Right ventricle myocardium inferior (tissue), 1 donor: ENCODE results near the gene ALDH3A2. TPM values are rescaled to one million over a fixed set of nuclear protein-coding genes. Genes with fewer than 3 reads are reported as not detected.

Source experiments
- ATAC-seq: fragments of 200-7000 bp; cut with Tn5 transposase; one replicate; pipeline ENCODE4 v1.9.1; 2020; ENCODE audit warnings: mild to moderate bottlenecking, moderate library complexity
- DNase-seq: peaks from one replicate; pipeline ENCODE4 v3.0.0; 2021; ENCODE audit errors: missing footprints
- intact Hi-C: fragments of 100-400 bp; cut with DNase I; formaldehyde crosslinking; loops from one replicate; pipeline ENCODE4 v1.11.0; 2022
- long read RNA-seq: library from polyadenylated mRNA; unstranded; transcript quantifications from one replicate; pipeline ENCODE4 v2.0.0, GENCODE V29; 2021
- total RNA-seq: library from RNA; stranded (reverse); fragmentation: NEBNext Ultra II Directional; extraction: Animal tissue kit (Norgen Biotek cat#: 25700); gene quantifications from one replicate; pipeline ENCODE4 v1.2.1, GENCODE V29; 2021
- donor health status: DM: no; HTN: yes; CAD: no; lungs with severe emphysema.

ALDH3A2 gene
- 64.4 TPM for total RNA-seq
- long read RNA-seq, transcript ALDH3A2-201 (10 exons, 3,928 nt) = major isoform, 36 of 48 reads
- long read RNA-seq, partial matches to known transcripts = 3 of 48 reads
- long read RNA-seq, other reads (novel, unspliced or antisense) = 3 of 48 reads

DNA sequence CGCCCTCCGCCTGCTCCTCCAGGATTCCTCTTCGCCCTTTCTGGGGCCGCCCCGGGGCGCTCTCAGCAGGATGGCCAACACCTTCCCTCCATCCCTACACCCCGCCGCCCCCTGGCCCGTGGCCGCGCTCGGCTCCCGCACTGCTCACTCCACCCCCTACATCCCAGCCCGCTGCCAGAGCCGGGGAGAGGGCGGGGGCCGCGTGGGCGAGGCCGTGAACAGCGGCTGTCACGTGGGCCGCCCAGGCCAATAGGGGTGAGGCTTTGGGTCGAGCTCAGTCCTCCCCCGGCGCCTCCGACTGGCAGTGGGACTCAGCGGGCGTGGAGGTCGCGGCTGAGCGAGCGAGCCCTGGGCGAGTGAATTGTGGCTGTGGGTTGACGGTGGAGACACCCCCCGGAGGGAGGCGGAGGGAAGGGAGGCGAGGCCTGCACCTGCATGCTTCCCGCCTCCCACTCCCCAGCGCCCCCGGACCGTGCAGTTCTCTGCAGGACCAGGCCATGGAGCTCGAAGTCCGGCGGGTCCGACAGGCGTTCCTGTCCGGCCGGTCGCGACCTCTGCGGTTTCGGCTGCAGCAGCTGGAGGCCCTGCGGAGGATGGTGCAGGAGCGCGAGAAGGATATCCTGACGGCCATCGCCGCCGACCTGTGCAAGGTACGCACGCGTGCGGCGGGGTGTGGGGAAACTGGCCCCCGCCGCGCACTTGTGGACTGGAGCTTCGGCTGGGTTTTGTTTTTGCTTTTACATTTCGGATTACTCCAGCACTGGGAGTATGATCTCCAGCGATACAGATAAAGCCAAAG lies at the start of gene ALDH3A2:
TSS of gene ALDH3A2 (plus strand) at position 277 of the 799 bp plus-strand sequence. CDS start at position 498, 221 bp downstream.
- ATAC-seq (peak; percentile 100), DNase-seq (peak; percentile 100)
- intact Hi-C loops = loop anchor here (5.0 kb wide), 3 partner anchors 104 to 271 kb away; partner anchors contain the start of gene MAPK7

DNA sequence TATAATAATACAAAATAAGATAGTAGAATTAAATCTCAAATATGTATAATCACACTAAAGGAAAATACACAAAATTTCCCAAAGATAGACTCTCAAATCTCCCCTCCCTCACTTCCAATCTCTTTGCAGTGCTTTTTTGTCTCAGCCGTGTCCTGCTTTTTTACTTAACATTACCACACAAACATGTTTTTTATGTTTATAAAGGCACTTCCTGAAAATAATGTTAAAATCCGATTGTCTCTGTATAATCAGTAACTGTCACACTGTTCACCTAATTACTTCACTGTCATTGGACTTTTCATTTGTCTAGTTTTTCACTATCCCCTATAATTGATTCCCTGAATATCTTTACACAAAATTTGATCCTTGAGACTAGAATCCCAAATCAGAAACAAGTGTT lies 38.2 kb upstream of the ALDH3A2 start:
- ATAC-seq (no peak), DNase-seq (no peak)
- intact Hi-C loops = no loop called here

DNA sequence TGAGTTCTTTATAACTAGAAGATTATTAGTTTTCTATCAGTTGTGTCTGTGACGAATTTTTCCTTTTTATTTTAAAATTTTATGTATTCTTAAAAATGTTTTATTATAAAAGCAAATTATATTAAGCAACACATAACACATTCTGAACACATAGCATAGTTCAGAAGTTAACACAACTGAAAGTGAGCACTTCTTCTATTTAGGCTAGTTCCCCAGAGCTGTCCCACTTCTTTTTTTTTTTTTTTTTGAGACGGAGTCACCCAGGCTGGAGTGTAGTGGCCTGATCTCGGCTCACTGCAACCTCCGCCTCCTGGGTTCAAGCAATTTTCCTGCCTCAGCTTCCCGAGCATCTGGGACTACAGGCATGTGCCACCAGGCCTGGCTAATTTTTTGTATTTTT lies 37.7 kb upstream of the ALDH3A2 start:
- ATAC-seq = no peak
- intact Hi-C loops = no loop called here
- no peak for DNase-seq

DNA sequence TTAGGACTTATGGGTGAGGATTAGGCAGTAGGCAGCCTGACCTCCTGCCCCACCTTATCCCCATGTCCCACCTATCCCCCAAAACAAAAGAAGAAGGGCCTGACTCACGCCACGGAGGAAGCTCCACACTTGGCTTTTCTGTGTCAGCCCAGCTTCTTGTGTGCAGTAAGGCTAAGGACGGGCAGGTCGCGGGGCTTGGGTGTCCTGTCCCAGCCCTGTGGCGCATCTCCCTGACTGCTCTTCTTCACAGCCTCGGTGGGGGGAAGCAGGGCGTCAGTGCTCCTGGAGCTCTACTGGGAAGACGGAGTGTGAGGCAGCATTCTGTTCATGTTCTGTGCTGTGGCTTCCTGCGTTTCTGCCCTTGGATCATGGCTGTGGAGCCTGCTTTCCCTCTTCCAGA lies 34.6 kb upstream of the ALDH3A2 start:
- DNase-seq (no peak), ATAC-seq (no peak)
- intact Hi-C loops = no loop called here

DNA sequence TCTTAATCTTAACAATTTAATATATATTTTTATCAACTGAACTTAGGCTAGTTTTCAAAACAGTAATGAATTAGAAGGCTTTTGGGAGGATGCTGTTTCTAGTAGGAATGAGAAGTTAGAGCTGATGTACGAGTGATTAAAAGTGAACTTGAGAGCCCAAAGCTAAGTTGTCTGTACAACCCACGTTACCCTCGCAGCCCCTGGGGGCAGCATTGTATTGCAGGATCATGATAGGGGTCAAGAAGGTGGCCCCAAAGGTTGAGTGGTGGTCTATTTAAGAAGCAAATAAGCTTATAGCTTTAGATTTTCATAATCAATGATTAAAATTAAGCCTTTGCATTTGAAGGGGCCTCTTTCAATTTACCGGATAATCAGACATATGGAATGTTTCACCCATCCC lies 33.7 kb upstream of the ALDH3A2 start:
- ATAC-seq (no peak), DNase-seq (no peak)
- intact Hi-C loops = no loop called here

DNA sequence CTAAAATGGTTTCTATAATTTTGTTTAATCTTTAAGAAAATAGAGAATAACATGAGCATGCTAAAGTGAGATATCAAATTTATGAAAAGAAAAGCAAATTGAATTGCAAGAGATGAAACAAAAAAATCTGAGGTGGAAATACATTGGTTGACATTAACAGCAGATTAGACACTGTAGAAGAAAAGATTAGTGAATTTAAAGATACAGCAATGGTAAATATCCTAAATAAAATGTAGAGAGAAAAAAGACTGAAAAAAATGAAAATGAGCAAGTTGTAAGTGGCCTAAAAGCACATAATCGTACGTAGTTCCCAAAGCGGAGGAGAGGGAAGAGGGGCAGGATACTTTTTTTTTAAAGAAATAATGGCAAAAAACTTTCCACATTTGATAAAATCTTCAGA lies 30.5 kb upstream of the ALDH3A2 start:
- DNase-seq (no peak), ATAC-seq (no peak)
- intact Hi-C loops = no loop called here

DNA sequence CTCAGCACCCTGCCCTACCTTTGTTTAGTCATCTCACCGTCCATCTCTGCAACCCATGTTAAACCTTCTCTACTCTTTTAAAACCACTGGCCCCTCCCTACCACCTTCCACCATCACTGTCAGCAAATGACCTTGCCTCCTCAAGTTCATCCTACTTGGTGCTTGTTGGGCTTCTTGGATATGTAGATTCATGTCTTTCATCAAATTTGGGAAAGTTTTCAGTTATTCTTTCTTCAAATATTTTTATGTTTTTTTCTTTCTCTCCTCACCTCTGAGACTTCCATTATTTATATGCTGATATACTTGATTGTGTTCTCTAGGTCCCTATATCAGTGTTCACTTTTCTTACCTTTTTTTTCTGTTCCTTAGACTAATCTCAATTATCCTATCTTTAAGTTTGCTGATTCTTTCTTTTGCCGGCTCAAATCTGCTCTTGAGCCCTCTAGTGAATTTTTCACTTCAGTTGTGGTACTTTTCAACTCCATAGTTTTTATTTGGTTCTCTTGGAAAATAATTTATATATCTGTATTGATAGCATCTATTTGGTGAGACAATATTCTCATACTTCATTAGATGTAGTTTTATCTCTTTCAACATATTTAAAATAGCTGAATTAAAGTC lies 28.7 kb upstream of the ALDH3A2 start:
- ATAC-seq (no peak), DNase-seq (no peak)
- intact Hi-C loops = no loop called here

DNA sequence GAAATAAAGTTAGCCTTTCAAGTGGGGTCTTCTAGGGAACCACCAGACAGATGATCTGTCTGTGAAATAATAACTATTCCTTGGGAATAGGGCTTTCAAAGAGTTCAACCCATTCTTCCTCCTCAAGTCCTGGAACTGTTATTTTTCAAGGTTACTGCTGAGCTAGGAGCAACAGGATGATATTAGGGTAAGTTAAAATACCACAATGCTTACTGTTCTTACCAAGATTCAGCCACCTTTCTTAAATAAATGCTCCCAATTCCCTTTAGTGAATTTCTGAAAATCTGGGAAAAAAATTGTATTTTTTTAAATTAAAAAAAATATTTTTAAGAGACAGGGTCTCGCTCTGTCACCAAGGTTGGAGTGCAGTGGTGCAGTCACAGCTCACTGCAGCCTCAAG lies 26.9 kb upstream of the ALDH3A2 start:
- intact Hi-C loops = no loop called here
- no peak for ATAC-seq
- DNase-seq = no peak

DNA sequence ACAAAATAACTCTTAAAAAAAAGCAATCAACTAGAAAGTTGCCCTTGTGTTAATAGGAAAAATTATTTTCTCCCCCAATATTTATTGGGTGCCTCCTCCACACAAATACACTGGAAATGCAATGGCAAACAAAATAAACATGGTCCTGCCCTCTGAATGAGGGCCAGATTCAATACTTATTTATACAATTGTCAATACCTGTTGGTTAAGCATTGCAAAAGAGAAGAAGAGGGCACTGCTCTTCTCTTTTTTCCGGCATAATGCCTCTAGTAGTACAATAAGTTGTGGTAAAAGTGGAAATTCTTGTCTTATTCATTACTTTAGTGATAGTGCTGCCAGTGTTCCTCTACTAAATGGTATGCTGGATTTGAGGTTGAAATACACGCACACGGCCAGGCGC lies 22.5 kb upstream of the ALDH3A2 start:
- intact Hi-C loops = no loop called here
- ATAC-seq (no peak), DNase-seq (no peak)

DNA sequence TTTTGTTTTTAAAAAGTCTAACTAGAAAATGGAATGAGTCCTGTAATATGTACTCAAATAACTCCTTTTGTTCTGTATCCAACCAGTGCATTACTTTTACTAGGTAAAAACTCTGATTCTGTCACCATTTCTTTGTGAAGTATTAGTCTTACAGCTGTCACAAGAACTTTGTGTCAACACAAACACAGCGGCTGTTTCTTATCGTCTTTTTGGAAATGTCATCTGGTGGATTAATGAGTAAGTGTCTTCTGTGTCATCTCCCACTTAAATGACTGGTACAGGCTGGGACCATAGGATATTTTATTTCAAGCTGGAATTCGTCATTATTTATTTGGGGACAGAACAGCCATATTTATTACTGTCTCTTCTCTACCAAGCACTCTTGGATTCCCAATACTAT lies 19.1 kb upstream of the ALDH3A2 start:
- no peak for DNase-seq
- ATAC-seq = no peak
- intact Hi-C loops = no loop called here

DNA sequence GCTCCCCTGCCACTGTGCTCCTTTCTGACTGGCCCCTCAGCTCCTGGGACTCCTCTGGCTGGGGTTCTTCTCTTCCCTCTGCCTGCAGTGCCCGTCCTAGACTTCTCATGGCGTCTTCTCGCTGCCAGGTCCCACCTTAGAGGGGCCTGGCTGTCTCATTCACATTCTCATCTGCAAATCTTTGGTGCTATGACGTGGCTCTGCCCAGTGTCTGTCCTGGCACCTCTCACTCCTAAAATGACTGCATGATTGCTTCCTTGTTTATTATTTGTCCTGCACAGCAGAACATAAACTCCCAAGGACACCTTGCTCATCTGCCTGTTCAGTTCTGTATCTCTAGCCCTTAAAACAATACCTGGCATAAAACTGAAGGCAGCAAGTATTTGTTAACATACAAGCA lies 18.5 kb upstream of the ALDH3A2 start:
- no peak for ATAC-seq
- no peak for DNase-seq
- intact Hi-C loops = no loop called here

DNA sequence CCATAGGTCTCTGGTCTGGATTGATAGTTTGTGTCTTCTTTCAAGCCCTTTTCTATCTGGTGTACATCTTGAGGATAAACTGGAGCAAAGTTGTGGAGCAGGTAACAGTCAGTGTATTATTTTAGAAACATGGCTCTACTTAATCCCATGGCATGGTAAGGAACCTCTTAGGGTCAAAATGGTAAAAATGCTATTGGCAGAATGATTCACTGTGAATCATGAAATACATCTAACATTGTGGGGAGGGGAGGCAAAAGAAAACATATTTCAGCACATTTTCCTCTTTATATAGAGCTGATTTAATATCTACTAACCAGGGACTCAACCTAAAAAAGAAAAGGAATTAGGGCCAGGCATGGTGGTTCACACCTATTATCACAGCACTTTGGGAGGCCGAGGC lies 17.9 kb upstream of the ALDH3A2 start:
- intact Hi-C loops = no loop called here
- no peak for ATAC-seq
- no peak for DNase-seq

DNA sequence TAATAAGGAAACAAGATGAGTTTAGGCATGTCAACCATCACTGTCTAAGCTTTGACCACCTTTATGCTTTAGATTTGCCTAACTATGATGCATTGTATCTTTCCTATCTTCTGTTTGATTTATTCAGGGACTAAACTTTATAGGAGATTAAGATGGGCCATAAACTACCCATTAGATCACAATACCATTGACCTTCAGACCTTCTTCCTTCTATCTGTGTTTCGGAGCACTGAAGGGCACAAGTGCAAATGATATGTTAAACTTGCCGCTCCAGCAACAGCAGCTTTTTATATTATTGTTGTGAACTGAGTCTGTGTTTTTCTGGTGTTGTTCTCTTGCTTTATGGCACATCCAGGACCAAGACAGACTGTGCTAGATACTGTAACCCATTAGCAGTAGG lies 16.6 kb upstream of the ALDH3A2 start:
- intact Hi-C loops = no loop called here
- ATAC-seq = no peak
- no peak for DNase-seq

DNA sequence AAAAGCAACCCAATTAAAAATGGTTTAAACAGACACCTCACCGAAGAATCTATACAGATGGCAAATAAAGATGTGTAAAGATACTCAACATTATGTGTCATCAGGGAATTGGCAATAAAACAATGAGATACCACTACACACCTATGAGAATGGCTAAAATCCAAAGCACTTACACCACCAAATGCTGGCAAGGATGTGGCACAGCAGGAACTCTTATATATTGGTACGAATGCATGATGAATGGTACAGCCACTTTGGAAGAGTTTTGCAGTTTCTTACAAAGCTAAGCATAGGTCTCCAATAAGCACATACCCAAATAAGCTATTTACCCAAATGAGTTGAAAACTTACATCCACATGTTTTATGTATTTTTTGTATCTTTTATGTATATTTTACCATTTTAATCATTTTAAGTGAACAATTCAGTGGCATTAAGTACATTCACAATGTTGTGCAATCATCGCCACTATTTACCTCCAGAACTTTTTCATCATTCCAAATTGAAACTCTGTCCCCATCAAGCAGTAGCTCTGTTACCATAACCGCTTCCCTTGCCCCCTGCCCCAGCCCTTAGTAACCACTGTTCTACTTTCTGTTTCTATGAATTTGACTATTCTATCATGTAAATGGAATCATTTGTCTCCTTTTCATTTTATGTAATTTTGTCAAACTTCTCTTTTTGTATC lies 6.7 kb upstream of the ALDH3A2 start:
- intact Hi-C loops = no loop called here
- DNase-seq (no peak), ATAC-seq (no peak)

DNA sequence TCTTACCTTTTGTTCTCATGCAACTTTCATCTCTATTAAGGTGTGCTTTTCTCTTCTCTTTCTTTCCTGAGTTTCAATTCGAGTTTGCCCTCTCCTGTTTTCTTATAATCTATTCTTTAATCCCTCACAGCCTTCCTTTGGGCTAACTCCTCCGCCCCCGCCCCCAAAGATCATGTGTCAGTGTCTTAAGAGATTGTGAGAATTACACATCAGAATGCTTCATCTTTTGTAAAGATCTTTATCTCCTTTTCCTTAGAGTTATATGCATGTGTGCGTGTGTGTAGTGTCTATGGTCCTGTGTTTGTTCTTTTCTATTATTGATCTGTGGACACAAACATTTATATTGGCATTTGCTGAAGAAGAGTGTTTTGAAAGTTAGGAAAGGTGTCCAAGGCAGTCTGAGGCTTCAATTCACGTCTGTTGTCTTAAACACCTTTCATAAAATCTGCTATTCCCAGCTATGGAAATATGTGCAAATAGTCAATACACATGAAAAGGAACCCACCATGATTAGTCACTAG lies 6.1 kb upstream of the ALDH3A2 start:
- no peak for ATAC-seq
- intact Hi-C loops = no loop called here

DNA sequence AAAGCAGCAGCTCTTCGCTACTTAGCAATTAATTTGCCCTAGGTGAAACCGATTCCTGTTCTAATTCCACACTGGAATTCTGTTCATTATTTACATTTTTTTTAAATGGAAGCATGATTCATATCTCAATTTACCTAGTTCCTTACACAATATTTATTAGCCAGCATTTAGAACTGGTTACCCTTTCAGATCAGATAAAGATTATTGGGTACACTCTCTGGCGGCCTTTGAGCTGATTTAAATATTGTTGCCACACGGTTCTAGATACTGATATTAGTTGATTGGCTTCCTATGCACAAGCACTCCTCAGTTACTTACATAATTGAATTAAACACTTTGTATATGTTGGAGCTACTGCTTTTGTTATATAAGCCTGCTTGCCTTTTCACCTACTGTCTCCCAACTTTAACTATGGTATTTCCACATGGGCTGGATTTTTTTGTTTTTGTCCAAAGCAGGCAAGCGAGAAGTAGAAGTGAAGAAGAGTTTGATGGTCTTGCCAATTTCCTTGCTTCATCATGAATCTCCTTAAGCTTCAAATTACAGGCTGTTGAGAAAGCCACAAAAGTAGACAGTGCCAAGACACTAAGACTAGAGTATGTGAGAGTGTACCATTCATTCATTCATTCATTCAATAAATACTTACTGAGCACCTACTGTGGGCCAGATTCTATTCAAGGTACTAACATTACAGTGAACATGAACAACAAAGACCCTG lies 3.9 kb upstream of the ALDH3A2 start:
- intact Hi-C loops = loop anchor here (5.0 kb wide), 3 partner anchors 108 to 267 kb away; partner anchors contain the start of gene MAPK7
- ATAC-seq (no peak), DNase-seq (no peak)

More for the DNA sequence above, 6.1 kb upstream of the ALDH3A2 start:
- no peak for DNase-seq

DNA sequence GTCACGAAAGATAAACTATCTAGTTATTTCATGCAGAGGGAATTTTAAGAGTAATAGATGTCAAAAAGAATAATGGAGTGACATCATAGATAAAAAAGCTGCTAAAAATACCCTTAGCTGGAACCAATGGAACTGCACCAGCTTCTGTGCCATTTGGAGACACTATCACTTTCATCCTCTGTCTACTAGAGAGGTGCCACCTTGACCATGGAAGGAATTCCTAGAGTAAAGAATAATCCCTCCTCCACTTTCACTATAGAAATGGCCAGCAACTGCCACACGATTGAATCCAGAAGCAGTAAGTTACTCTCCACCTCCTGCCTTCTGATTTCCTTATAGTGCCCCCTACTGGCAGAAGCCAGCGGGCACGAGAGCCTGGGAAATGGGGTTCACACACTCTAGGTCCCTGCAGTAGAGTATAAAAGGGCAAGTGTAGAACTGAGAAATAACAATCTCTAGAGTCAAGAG lies 2.8 kb upstream of the ALDH3A2 start:
- intact Hi-C loops = loop anchor here (5.0 kb wide), 3 partner anchors 107 to 268 kb away; partner anchors contain the start of gene MAPK7
- ATAC-seq = no peak
- peak; percentile 76 for DNase-seq
